ENCODE data around the gene CREBBP. TPM values are rescaled to one million over a fixed set of nuclear protein-coding genes. Genes with fewer than 3 reads are reported as not detected.

CREBBP gene
- polyA plus RNA-seq, 1 donor (not counting 4 experiments of a cell fraction or from before 2014, with no cell fraction given), result 5.0 TPM

- FAIRE-seq (no peak), DNase-seq (ENCODE audit: low read depth, low spot score) (no peak)
- Histone ChIP-seq H3K9me3 (ENCODE audit: control insufficient read depth, low read depth, low read length) (no peaks in the 10 kb centered on the region), H3K4me2 (ENCODE audit: control insufficient read depth, extremely low read depth, insufficient read depth, low read depth, low read length) (no peak overlapping the region), H3K36me3 (ENCODE audit: control insufficient read depth in 2 of 2, extremely low read depth in 1 of 2, insufficient read depth in 2 of 2, low read length in 2 of 2) (peaks cover 28 to 40% of the 10 kb centered on the region in 2 experiments), H2AFZ (ENCODE audit: control insufficient read depth, low read length) (no peak overlapping the region), H3K27me3 (ENCODE audit: control insufficient read depth, extremely low read depth, insufficient read depth, low read length) (no peaks in the 10 kb centered on the region), H3K4me1 (ENCODE audit: control insufficient read depth, extremely low read depth, insufficient read depth, low read length) (no peaks in the 10 kb centered on the region), H4K20me1 (ENCODE audit: control insufficient read depth, extremely low read depth, insufficient read depth, low read length) (no peaks in the 10 kb centered on the region), H3K27ac (ENCODE audit: control insufficient read depth, insufficient read depth, low read length) (no peak overlapping the region), H3K4me3 (ENCODE audit: control insufficient read depth in 2 of 3, extremely low read depth in 1 of 3, insufficient read depth in 2 of 3, low read depth in 1 of 3, low read length in 3 of 3) (no peak overlapping the region), H3K9me1 (ENCODE audit: control insufficient read depth, extremely low read depth, insufficient read depth, low read length) (no peaks in the 10 kb centered on the region), H3K9ac (ENCODE audit: control insufficient read depth, extremely low read depth, insufficient read depth, low read length) (no peak overlapping the region), H3K79me2 (ENCODE audit: control insufficient read depth, insufficient read depth, low read length) (no peaks in the 10 kb centered on the region)
- dilution Hi-C loops (cut with MboI; ENCODE audit: extremely low pct_ligation_motif_present, low sequenced_read_pairs), result no loop called here
- no peak for TF ChIP-seq EZH2 (IDR thresholded peaks at IDR 0.05; ENCODE audit: low read length)
- TF ChIP-seq, protein P1, sequence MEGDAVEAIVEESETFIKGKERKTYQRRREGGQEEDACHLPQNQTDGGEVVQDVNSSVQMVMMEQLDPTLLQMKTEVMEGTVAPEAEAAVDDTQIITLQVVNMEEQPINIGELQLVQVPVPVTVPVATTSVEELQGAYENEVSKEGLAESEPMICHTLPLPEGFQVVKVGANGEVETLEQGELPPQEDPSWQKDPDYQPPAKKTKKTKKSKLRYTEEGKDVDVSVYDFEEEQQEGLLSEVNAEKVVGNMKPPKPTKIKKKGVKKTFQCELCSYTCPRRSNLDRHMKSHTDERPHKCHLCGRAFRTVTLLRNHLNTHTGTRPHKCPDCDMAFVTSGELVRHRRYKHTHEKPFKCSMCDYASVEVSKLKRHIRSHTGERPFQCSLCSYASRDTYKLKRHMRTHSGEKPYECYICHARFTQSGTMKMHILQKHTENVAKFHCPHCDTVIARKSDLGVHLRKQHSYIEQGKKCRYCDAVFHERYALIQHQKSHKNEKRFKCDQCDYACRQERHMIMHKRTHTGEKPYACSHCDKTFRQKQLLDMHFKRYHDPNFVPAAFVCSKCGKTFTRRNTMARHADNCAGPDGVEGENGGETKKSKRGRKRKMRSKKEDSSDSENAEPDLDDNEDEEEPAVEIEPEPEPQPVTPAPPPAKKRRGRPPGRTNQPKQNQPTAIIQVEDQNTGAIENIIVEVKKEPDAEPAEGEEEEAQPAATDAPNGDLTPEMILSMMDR (optimal IDR thresholded peaks at IDR 0.05 in 1 of 3, IDR thresholded peaks at IDR 0.05 in 1 of 3, conservative IDR thresholded peaks at IDR 0.05 in 1 of 3; ENCODE audit: extremely low read depth in 1 of 3, insufficient read depth in 2 of 3, low read length in 3 of 3), result no peak
Observed at GRCh38 chr16:3731126-3731935, 149.2 kb downstream of the CREBBP start.

- FAIRE-seq (no peak), DNase-seq (ENCODE audit: low read depth, low spot score) (no peak)
- H4K20me1 ChIP-seq (ENCODE audit: control insufficient read depth, extremely low read depth, insufficient read depth, low read length), result no peaks in the 10 kb centered on the region
- H3K9ac ChIP-seq (ENCODE audit: control insufficient read depth, extremely low read depth, insufficient read depth, low read length), result no peak overlapping the region
- dilution Hi-C loops (cut with MboI; ENCODE audit: extremely low pct_ligation_motif_present, low sequenced_read_pairs), result no loop called here
- TF ChIP-seq EZH2 (IDR thresholded peaks at IDR 0.05; ENCODE audit: low read length), result no peak
- TF ChIP-seq, protein P1 (optimal IDR thresholded peaks at IDR 0.05 in 1 of 3, IDR thresholded peaks at IDR 0.05 in 1 of 3, conservative IDR thresholded peaks at IDR 0.05 in 1 of 3; ENCODE audit: extremely low read depth in 1 of 3, insufficient read depth in 2 of 3, low read length in 3 of 3), result no peak
- no peak overlapping the region for H3K4me2 ChIP-seq (ENCODE audit: control insufficient read depth, extremely low read depth, insufficient read depth, low read depth, low read length)
- H3K9me3 ChIP-seq (ENCODE audit: control insufficient read depth, low read depth, low read length), result no peaks in the 10 kb centered on the region
- H3K9me1 ChIP-seq (ENCODE audit: control insufficient read depth, extremely low read depth, insufficient read depth, low read length), result no peaks in the 10 kb centered on the region
- no peaks in the 10 kb centered on the region for H3K27me3 ChIP-seq (ENCODE audit: control insufficient read depth, extremely low read depth, insufficient read depth, low read length)
- no peaks in the 10 kb centered on the region for H3K4me1 ChIP-seq (ENCODE audit: control insufficient read depth, extremely low read depth, insufficient read depth, low read length)
- H3K27ac ChIP-seq (ENCODE audit: control insufficient read depth, insufficient read depth, low read length), result no peak overlapping the region
- H3K79me2 ChIP-seq (ENCODE audit: control insufficient read depth, insufficient read depth, low read length), result no peaks in the 10 kb centered on the region
- H3K4me3 ChIP-seq (ENCODE audit: control insufficient read depth in 2 of 3, extremely low read depth in 1 of 3, insufficient read depth in 2 of 3, low read depth in 1 of 3, low read length in 3 of 3), result no peak overlapping the region
- peaks cover 23 to 36% of the 10 kb centered on the region in 2 experiments for H3K36me3 ChIP-seq (ENCODE audit: control insufficient read depth in 2 of 2, extremely low read depth in 1 of 2, insufficient read depth in 2 of 2, low read length in 2 of 2)
- no peak overlapping the region for H2AFZ ChIP-seq (ENCODE audit: control insufficient read depth, low read length)
Observed at GRCh38 chr16:3730161-3731125, 150.1 kb downstream of the CREBBP start.
